Liver (tissue), 3 donors: ENCODE results near the gene CCNL1.
"Not testable (repeated sequence)": the region's sequence is repeated elsewhere in the genome, so short reads cannot be mapped to it uniquely, and the experiment has no call there.

Source experiments
- HNF4A ChIP-seq, 2 donors: conservative IDR thresholded peaks; 2 replicates each; pipeline ENCODE4 v1.6.1; 2016; ENCODE audit warnings: antibody characterized with exemption in 2 of 2, mild to moderate bottlenecking in 2 of 2
- RAD21 ChIP-seq, 2 donors: IDR thresholded peaks; 2 replicates each; pipeline ENCODE4 v1.6.1; 2016; ENCODE audit warnings: antibody characterized with exemption in 2 of 2, mild to moderate bottlenecking in 2 of 2
- TAF1 ChIP-seq: conservative IDR thresholded peaks from 2 replicates; pipeline ENCODE4 v1.6.1; 2016; ENCODE audit warnings: antibody characterized with exemption, mild to moderate bottlenecking
- YY1 ChIP-seq: IDR thresholded peaks from 2 replicates; pipeline ENCODE4 v1.6.1; 2016; ENCODE audit warnings: antibody characterized with exemption, mild to moderate bottlenecking
- TF ChIP-seq, protein P1 (sequence below): fragments of 150-350 bp; IDR thresholded peaks from 2 replicates; pipeline ENCODE4 v1.5.1; 2017; ENCODE audit warnings: improper control_type of control experiment, low read depth, low read length; ENCODE audit not compliant: missing input control
- TF ChIP-seq, protein P2 (sequence below): IDR thresholded peaks from 2 replicates; pipeline ENCODE4 v1.6.1; 2016; ENCODE audit warnings: antibody characterized with exemption, mild to moderate bottlenecking
- donor health status: healthy.
- donor health status: healthy.

DNA sequence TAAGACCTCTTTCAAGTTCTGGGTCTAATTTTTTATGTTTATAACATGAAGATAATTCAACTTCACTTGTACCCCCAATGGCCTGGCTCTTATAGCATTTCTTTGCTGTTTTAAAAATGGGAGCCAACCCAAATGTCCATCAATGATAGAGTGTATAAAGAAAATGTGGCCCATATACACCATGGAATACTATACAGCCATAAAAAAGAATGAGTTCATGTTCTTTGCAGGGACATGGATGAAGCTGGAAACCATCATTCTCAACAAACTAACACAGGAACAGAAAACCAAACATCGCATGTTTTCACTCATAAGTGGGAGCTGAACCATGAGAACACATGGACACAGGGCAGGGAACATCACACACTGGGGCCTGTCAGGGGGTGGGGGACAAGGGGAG lies 57.4 kb downstream of the CCNL1 start:
- TF ChIP-seq, protein P1, sequence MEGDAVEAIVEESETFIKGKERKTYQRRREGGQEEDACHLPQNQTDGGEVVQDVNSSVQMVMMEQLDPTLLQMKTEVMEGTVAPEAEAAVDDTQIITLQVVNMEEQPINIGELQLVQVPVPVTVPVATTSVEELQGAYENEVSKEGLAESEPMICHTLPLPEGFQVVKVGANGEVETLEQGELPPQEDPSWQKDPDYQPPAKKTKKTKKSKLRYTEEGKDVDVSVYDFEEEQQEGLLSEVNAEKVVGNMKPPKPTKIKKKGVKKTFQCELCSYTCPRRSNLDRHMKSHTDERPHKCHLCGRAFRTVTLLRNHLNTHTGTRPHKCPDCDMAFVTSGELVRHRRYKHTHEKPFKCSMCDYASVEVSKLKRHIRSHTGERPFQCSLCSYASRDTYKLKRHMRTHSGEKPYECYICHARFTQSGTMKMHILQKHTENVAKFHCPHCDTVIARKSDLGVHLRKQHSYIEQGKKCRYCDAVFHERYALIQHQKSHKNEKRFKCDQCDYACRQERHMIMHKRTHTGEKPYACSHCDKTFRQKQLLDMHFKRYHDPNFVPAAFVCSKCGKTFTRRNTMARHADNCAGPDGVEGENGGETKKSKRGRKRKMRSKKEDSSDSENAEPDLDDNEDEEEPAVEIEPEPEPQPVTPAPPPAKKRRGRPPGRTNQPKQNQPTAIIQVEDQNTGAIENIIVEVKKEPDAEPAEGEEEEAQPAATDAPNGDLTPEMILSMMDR = not testable (repeated sequence)
- TF ChIP-seq, protein P2, sequence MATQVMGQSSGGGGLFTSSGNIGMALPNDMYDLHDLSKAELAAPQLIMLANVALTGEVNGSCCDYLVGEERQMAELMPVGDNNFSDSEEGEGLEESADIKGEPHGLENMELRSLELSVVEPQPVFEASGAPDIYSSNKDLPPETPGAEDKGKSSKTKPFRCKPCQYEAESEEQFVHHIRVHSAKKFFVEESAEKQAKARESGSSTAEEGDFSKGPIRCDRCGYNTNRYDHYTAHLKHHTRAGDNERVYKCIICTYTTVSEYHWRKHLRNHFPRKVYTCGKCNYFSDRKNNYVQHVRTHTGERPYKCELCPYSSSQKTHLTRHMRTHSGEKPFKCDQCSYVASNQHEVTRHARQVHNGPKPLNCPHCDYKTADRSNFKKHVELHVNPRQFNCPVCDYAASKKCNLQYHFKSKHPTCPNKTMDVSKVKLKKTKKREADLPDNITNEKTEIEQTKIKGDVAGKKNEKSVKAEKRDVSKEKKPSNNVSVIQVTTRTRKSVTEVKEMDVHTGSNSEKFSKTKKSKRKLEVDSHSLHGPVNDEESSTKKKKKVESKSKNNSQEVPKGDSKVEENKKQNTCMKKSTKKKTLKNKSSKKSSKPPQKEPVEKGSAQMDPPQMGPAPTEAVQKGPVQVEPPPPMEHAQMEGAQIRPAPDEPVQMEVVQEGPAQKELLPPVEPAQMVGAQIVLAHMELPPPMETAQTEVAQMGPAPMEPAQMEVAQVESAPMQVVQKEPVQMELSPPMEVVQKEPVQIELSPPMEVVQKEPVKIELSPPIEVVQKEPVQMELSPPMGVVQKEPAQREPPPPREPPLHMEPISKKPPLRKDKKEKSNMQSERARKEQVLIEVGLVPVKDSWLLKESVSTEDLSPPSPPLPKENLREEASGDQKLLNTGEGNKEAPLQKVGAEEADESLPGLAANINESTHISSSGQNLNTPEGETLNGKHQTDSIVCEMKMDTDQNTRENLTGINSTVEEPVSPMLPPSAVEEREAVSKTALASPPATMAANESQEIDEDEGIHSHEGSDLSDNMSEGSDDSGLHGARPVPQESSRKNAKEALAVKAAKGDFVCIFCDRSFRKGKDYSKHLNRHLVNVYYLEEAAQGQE = not testable (repeated sequence)
- not testable (repeated sequence) for TF ChIP-seq TAF1; HNF4A (conservative IDR thresholded peaks at IDR 0.05); RAD21 (IDR thresholded peaks at IDR 0.05); YY1
